GM12878 (cell line): Measurements from ENCODE around the gene TK1. TPM values are rescaled to one million over a fixed set of nuclear protein-coding genes. Genes with fewer than 3 reads are reported as not detected.

ENCODE experiments used
- BMI1 ChIP-seq: fragments of 450-650 bp; IDR thresholded peaks from 2 replicates; pipeline ENCODE4 v1.6.1; 2016; ENCODE audit warnings: mild to moderate bottlenecking, moderate library complexity, borderline replicate concordance
- CBX5 ChIP-seq: sonication (generic); IDR thresholded peaks from 2 replicates; pipeline ENCODE4 v1.6.1; 2016; ENCODE audit warnings: low read depth, moderate library complexity, mild to moderate bottlenecking, inconsistent platforms
- KLF5 ChIP-seq: fragments of 450-650 bp; IDR thresholded peaks from 2 replicates; pipeline ENCODE4 v1.6.1; 2014; ENCODE audit warnings: mild to moderate bottlenecking; ENCODE audit not compliant: partially characterized antibody
- MTA3 ChIP-seq: IDR thresholded peaks from 2 replicates; pipeline ENCODE4 v1.6.1; 2012; ENCODE audit warnings: low read length, inconsistent platforms, borderline replicate concordance
- NFXL1 ChIP-seq: fragments of 450-650 bp; IDR thresholded peaks from 2 replicates; pipeline ENCODE4 v1.6.1; 2017; ENCODE audit warnings: antibody characterized with exemption, mild to moderate bottlenecking, borderline replicate concordance
- NRF1 ChIP-seq: conservative IDR thresholded peaks from 2 replicates; pipeline ENCODE4 v1.6.1; 2011; ENCODE audit warnings: mild to moderate bottlenecking, low read depth, low read length, improper control_type of control experiment
- PML ChIP-seq: IDR thresholded peaks from 2 replicates; pipeline ENCODE4 v1.6.1; 2012; ENCODE audit warnings: low read length, inconsistent platforms
- POLR2AphosphoS2 ChIP-seq: IDR thresholded peaks from 2 replicates; pipeline ENCODE4 v1.6.1; 2011; ENCODE audit warnings: low read depth, mild to moderate bottlenecking, low read length, improper control_type of control experiment, moderate library complexity
- SMAD5 ChIP-seq: IDR thresholded peaks from 2 replicates; pipeline ENCODE4 v1.6.1; 2016; ENCODE audit warnings: antibody characterized with exemption, low read depth
- polyA plus RNA-seq, 11 experiments: library from polyadenylated mRNA; depleted of rRNA in 4 of 11; unstranded in 6 of 11; stranded (reverse) in 5 of 11; fragments of >200 nt; fragmentation: Nextera tagmentation in 4 of 11; fragmentation: Illumina TruSeq in 1 of 11; extraction: Ambion mirVana in 4 of 11; extraction: Trizol in 1 of 11; gene quantifications; 1 replicate in 1 of 11; 2 replicates in 10 of 11; pipeline versions ENCODE4 v1.2.1 to v1.2.3, GENCODE V29; 2011 to 2016; ENCODE audit warnings: inconsistent platforms in 2 of 11, missing spikeins in 2 of 11, low read depth in 1 of 11
- total RNA-seq, 4 experiments: library from RNA; depleted of rRNA in 3 of 4; stranded (reverse); fragments of >200 nt in 3 of 4; fragmentation: Illumina TruSeq in 1 of 4; extraction: Trizol in 1 of 4; gene quantifications; 2 replicates each; pipeline versions ENCODE4 v1.2.1 to v1.2.3, GENCODE V29; 2013 to 2021
- TF ChIP-seq, protein P1 (sequence below): fragments of 150-350 bp; IDR thresholded peaks from 2 replicates; pipeline ENCODE4 v1.6.1; 2016; ENCODE audit warnings: low read depth, low read length
- TF ChIP-seq, protein P2 (sequence below): fragments of 450-650 bp; IDR thresholded peaks from 2 replicates; pipeline ENCODE4 v1.6.1; 2016; ENCODE audit warnings: mild to moderate bottlenecking
- TF ChIP-seq, protein P3 (sequence below): IDR thresholded peaks from 2 replicates; pipeline ENCODE4 v1.6.1; 2012; ENCODE audit warnings: low read depth, low read length, improper control_type of control experiment

The TK1 gene
- total and polyA plus RNA-seq, 10 of the 15 experiments (the other 5 are each of a cell fraction or from before 2014, with no cell fraction given): 4.6 to 175 (median 77.9) TPM

DNA sequence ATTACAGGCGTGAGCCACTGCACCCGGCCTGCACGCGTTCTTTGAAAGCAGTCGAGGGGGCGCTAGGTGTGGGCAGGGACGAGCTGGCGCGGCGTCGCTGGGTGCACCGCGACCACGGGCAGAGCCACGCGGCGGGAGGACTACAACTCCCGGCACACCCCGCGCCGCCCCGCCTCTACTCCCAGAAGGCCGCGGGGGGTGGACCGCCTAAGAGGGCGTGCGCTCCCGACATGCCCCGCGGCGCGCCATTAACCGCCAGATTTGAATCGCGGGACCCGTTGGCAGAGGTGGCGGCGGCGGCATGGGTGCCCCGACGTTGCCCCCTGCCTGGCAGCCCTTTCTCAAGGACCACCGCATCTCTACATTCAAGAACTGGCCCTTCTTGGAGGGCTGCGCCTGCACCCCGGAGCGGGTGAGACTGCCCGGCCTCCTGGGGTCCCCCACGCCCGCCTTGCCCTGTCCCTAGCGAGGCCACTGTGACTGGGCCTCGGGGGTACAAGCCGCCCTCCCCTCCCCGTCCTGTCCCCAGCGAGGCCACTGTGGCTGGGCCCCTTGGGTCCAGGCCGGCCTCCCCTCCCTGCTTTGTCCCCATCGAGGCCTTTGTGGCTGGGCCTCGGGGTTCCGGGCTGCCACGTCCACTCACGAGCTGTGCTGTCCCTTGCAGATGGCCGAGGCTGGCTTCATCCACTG lies 27.3 kb upstream of the TK1 start, which contains the start of gene BIRC5 (continued):
- TF ChIP-seq, protein P1, sequence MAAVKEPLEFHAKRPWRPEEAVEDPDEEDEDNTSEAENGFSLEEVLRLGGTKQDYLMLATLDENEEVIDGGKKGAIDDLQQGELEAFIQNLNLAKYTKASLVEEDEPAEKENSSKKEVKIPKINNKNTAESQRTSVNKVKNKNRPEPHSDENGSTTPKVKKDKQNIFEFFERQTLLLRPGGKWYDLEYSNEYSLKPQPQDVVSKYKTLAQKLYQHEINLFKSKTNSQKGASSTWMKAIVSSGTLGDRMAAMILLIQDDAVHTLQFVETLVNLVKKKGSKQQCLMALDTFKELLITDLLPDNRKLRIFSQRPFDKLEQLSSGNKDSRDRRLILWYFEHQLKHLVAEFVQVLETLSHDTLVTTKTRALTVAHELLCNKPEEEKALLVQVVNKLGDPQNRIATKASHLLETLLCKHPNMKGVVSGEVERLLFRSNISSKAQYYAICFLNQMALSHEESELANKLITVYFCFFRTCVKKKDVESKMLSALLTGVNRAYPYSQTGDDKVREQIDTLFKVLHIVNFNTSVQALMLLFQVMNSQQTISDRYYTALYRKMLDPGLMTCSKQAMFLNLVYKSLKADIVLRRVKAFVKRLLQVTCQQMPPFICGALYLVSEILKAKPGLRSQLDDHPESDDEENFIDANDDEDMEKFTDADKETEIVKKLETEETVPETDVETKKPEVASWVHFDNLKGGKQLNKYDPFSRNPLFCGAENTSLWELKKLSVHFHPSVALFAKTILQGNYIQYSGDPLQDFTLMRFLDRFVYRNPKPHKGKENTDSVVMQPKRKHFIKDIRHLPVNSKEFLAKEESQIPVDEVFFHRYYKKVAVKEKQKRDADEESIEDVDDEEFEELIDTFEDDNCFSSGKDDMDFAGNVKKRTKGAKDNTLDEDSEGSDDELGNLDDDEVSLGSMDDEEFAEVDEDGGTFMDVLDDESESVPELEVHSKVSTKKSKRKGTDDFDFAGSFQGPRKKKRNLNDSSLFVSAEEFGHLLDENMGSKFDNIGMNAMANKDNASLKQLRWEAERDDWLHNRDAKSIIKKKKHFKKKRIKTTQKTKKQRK: no peak
- TF ChIP-seq SMAD5 (no peak), BMI1 (no peak), NFXL1 (no peak), CBX5 (no peak), POLR2AphosphoS2 (no peak), MTA3 (no peak), NRF1 (no peak), PML (no peak), KLF5 (peak; percentile 48)
- TF ChIP-seq, protein P2, sequence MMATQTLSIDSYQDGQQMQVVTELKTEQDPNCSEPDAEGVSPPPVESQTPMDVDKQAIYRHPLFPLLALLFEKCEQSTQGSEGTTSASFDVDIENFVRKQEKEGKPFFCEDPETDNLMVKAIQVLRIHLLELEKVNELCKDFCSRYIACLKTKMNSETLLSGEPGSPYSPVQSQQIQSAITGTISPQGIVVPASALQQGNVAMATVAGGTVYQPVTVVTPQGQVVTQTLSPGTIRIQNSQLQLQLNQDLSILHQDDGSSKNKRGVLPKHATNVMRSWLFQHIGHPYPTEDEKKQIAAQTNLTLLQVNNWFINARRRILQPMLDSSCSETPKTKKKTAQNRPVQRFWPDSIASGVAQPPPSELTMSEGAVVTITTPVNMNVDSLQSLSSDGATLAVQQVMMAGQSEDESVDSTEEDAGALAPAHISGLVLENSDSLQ: no peak
- TF ChIP-seq, protein P3, sequence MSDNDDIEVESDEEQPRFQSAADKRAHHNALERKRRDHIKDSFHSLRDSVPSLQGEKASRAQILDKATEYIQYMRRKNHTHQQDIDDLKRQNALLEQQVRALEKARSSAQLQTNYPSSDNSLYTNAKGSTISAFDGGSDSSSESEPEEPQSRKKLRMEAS: peak; percentile 72; the same call in 1 of the 2 replicates
- TF ChIP-seq, all 136 proteins: peak for 40
